Measurements from ENCODE around the gene ZFPL1.

- TF ChIP-seq, protein P1, sequence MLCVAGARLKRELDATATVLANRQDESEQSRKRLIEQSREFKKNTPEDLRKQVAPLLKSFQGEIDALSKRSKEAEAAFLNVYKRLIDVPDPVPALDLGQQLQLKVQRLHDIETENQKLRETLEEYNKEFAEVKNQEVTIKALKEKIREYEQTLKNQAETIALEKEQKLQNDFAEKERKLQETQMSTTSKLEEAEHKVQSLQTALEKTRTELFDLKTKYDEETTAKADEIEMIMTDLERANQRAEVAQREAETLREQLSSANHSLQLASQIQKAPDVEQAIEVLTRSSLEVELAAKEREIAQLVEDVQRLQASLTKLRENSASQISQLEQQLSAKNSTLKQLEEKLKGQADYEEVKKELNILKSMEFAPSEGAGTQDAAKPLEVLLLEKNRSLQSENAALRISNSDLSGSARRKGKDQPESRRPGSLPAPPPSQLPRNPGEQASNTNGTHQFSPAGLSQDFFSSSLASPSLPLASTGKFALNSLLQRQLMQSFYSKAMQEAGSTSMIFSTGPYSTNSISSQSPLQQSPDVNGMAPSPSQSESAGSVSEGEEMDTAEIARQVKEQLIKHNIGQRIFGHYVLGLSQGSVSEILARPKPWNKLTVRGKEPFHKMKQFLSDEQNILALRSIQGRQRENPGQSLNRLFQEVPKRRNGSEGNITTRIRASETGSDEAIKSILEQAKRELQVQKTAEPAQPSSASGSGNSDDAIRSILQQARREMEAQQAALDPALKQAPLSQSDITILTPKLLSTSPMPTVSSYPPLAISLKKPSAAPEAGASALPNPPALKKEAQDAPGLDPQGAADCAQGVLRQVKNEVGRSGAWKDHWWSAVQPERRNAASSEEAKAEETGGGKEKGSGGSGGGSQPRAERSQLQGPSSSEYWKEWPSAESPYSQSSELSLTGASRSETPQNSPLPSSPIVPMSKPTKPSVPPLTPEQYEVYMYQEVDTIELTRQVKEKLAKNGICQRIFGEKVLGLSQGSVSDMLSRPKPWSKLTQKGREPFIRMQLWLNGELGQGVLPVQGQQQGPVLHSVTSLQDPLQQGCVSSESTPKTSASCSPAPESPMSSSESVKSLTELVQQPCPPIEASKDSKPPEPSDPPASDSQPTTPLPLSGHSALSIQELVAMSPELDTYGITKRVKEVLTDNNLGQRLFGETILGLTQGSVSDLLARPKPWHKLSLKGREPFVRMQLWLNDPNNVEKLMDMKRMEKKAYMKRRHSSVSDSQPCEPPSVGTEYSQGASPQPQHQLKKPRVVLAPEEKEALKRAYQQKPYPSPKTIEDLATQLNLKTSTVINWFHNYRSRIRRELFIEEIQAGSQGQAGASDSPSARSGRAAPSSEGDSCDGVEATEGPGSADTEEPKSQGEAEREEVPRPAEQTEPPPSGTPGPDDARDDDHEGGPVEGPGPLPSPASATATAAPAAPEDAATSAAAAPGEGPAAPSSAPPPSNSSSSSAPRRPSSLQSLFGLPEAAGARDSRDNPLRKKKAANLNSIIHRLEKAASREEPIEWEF (CRISPR knock-in tag; IDR thresholded peaks at IDR 0.05): no peak
- TF ChIP-seq, protein P2, sequence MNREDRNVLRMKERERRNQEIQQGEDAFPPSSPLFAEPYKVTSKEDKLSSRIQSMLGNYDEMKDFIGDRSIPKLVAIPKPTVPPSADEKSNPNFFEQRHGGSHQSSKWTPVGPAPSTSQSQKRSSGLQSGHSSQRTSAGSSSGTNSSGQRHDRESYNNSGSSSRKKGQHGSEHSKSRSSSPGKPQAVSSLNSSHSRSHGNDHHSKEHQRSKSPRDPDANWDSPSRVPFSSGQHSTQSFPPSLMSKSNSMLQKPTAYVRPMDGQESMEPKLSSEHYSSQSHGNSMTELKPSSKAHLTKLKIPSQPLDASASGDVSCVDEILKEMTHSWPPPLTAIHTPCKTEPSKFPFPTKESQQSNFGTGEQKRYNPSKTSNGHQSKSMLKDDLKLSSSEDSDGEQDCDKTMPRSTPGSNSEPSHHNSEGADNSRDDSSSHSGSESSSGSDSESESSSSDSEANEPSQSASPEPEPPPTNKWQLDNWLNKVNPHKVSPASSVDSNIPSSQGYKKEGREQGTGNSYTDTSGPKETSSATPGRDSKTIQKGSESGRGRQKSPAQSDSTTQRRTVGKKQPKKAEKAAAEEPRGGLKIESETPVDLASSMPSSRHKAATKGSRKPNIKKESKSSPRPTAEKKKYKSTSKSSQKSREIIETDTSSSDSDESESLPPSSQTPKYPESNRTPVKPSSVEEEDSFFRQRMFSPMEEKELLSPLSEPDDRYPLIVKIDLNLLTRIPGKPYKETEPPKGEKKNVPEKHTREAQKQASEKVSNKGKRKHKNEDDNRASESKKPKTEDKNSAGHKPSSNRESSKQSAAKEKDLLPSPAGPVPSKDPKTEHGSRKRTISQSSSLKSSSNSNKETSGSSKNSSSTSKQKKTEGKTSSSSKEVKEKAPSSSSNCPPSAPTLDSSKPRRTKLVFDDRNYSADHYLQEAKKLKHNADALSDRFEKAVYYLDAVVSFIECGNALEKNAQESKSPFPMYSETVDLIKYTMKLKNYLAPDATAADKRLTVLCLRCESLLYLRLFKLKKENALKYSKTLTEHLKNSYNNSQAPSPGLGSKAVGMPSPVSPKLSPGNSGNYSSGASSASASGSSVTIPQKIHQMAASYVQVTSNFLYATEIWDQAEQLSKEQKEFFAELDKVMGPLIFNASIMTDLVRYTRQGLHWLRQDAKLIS (CRISPR knock-in tag; IDR thresholded peaks at IDR 0.05): no peak
- no peak for TF ChIP-seq JUNB (CRISPR knock-in tag; conservative IDR thresholded peaks at IDR 0.05)
- TF ChIP-seq, protein P3, sequence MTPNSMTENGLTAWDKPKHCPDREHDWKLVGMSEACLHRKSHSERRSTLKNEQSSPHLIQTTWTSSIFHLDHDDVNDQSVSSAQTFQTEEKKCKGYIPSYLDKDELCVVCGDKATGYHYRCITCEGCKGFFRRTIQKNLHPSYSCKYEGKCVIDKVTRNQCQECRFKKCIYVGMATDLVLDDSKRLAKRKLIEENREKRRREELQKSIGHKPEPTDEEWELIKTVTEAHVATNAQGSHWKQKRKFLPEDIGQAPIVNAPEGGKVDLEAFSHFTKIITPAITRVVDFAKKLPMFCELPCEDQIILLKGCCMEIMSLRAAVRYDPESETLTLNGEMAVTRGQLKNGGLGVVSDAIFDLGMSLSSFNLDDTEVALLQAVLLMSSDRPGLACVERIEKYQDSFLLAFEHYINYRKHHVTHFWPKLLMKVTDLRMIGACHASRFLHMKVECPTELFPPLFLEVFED (CRISPR knock-in tag; conservative IDR thresholded peaks at IDR 0.05): no peak
- TF ChIP-seq BRF2 (IDR thresholded peaks at IDR 0.05; ENCODE audit: borderline replicate concordance, insufficient read depth, insufficient read length): no peak
- TF ChIP-seq, protein P4, sequence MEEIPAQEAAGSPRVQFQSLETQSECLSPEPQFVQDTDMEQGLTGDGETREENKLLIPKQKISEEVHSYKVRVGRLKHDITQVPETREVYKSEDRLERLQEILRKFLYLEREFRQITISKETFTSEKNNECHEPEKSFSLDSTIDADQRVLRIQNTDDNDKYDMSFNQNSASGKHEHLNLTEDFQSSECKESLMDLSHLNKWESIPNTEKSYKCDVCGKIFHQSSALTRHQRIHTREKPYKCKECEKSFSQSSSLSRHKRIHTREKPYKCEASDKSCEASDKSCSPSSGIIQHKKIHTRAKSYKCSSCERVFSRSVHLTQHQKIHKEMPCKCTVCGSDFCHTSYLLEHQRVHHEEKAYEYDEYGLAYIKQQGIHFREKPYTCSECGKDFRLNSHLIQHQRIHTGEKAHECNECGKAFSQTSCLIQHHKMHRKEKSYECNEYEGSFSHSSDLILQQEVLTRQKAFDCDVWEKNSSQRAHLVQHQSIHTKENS (CRISPR knock-in tag; IDR thresholded peaks at IDR 0.05): no peak
- no peak for TF ChIP-seq CREB1 (IDR thresholded peaks at IDR 0.05)
- TF ChIP-seq CREB1 (CRISPR knock-in tag; IDR thresholded peaks at IDR 0.05): no peak
- no peak for TF ChIP-seq ZNF274 (IDR thresholded peaks at IDR 0.05; ENCODE audit: borderline replicate concordance, low read depth, low read length)
- TF ChIP-seq NR3C1 (CRISPR knock-in tag; IDR thresholded peaks at IDR 0.05): no peak
- no peak for TF ChIP-seq HCFC1 (IDR thresholded peaks at IDR 0.05; ENCODE audit: low read depth, low read length)
These were observed 34.2 kb downstream of the ZFPL1 start for GRCh38 chr11:65118097-65118837.

Measured in K562 (cell line).